ENCODE measurements around the gene ZNF865. TPM values are rescaled to one million over a fixed set of nuclear protein-coding genes. Genes with fewer than 3 reads are reported as not detected.

ZNF865 gene
- total and polyA plus RNA-seq, 2 donors (not counting 1 experiment from before 2014, with no cell fraction given) = 11.3 to 22.7 TPM

DNA sequence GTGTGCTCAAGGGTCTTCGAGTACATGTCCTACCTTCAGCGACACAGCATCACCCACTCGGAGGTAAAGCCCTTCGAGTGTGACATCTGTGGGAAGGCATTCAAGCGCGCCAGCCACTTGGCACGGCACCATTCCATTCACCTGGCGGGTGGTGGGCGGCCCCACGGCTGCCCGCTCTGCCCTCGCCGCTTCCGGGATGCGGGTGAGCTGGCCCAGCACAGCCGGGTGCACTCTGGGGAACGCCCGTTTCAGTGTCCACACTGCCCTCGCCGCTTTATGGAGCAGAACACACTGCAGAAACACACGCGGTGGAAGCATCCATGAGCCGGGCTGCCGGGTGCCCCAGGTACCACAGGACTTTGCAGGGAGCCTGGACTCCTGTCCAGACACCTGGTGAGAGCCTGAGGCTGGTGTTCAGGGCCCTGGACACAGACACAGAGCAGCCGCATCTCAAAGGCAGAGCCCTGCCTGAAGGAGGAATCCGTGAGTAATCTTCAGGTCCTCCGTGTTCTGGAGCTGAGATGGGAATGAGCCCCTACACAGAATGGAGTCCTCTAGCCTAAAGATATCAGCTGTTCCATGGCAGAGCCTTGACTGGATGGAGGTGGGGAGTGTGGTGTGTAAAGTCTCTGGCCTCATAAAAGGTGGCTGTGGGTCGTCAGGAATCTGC, 39.5 kb downstream of the ZNF865 start:
- Mint-ChIP-seq H3K27me3 (no peaks in the 10 kb centered on the region), H3K4me3 (peak overlapping the region; percentile 88), H3K27ac (peak overlapping the region; percentile 98), H3K4me1 (peaks cover 65% of the 10 kb centered on the region), H3K9me3 (ENCODE audit: insufficient read depth) (no peaks in the 10 kb centered on the region)
- Histone ChIP-seq H3K36me3 (replicated peaks in 1 of 2; ENCODE audit: control extremely low read depth in 1 of 2, control insufficient read depth in 1 of 2, extremely low read depth in 1 of 2, insufficient read depth in 2 of 2, low read length in 1 of 2) (peaks cover 0 to 21% of the 10 kb centered on the region in 2 experiments), H3K9me3 (ENCODE audit: control extremely low read depth in 1 of 3, control insufficient read depth in 2 of 3, insufficient read depth in 1 of 3, low read length in 2 of 3) (peaks cover 0 to 7% (median 0%) of the 10 kb centered on the region in 3 donors), H2AFZ (ENCODE audit: insufficient read depth, low read depth, low read length, poor library complexity, severe bottlenecking) (no peak overlapping the region), H4K20me1 (ENCODE audit: control insufficient read depth, insufficient read depth, low read length, poor library complexity, severe bottlenecking) (peaks cover 21% of the 10 kb centered on the region), H3K4me3 (ENCODE audit: control extremely low read depth in 1 of 5, extremely low read depth in 1 of 5, insufficient read depth in 1 of 5, low read depth in 2 of 5, low read length in 4 of 5) (no peak overlapping the region), H3K9ac (ENCODE audit: low read length) (no peak overlapping the region), H3K4me1 (ENCODE audit: control insufficient read depth in 2 of 2, insufficient read depth in 2 of 2, low read length in 2 of 2) (peaks cover 43 to 72% of the 10 kb centered on the region in 2 donors), H3K4me2 (replicated peaks; ENCODE audit: low read depth, low read length, poor library complexity, severe bottlenecking) (peak overlapping the region; percentile 96), H3K27me3 (replicated peaks in 1 of 4; ENCODE audit: control extremely low read depth in 1 of 4, control insufficient read depth in 3 of 4, insufficient read depth in 4 of 4, low read length in 3 of 4) (no peaks in the 10 kb centered on the region), H3K79me2 (ENCODE audit: control insufficient read depth, insufficient read depth, low read length) (peaks cover 42% of the 10 kb centered on the region), H3K27ac (ENCODE audit: low read length in 2 of 2) (peak overlapping the region; percentile 24 to 79)
- CTCF ChIA-PET = interaction anchor here (0.5 to 7.2 kb wide), 3 partner anchors 8 to 10 kb away, joined by 3 to 131 read pairs (median 5); partner anchors contain the start of gene U2AF2
- DNase-seq (no peak), ATAC-seq (ENCODE audit: low read depth) (no peak)
- intact Hi-C loops (cut with micrococcal nuclease) = loop anchor here (5.0 kb wide), 3 partner anchors 32 to 238 kb away; partner anchors contain the start of genes EPN1, UBE2S and ZNF865
- 65% methylated on average over 27 of the region's 28 CpGs for WGBS (ENCODE audit: insufficient coverage)
- TF ChIP-seq EZH2 (IDR thresholded peaks at IDR 0.05; ENCODE audit: borderline replicate concordance, insufficient read depth, low read depth, low read length, poor library complexity, severe bottlenecking) (no peak), CTCF (IDR thresholded peaks at IDR 0.05) (no peak)
- POLR2A ChIA-PET = interaction anchor here (0.6 to 1.8 kb wide), 4 partner anchors 9 to 525 kb away, joined by 3 to 12 read pairs (median 4); partner anchors contain the start of gene U2AF2

- WGBS (ENCODE audit: insufficient coverage) = 68% methylated on average over 5 of the region's 5 CpGs
- TF ChIP-seq EZH2 (IDR thresholded peaks at IDR 0.05; ENCODE audit: borderline replicate concordance, insufficient read depth, low read depth, low read length, poor library complexity, severe bottlenecking) (no peak), CTCF (IDR thresholded peaks at IDR 0.05) (no peak)
- H3K27me3 Mint-ChIP-seq = no peaks in the 10 kb centered on the region
- H3K4me3 ChIP-seq (ENCODE audit: control extremely low read depth in 1 of 5, extremely low read depth in 1 of 5, insufficient read depth in 1 of 5, low read depth in 2 of 5, low read length in 4 of 5) = no peak overlapping the region
- intact Hi-C loops (cut with micrococcal nuclease) = no loop called here
- H3K4me1 Mint-ChIP-seq = peaks cover 66% of the 10 kb centered on the region
- POLR2A ChIA-PET = interaction anchor here (0.7 to 1.8 kb wide), 3 partner anchors 9 to 23 kb away, joined by 4 to 12 read pairs (median 4); partner anchors contain the start of gene U2AF2
- peak overlapping the region; percentile 96 for H3K4me2 ChIP-seq (replicated peaks; ENCODE audit: low read depth, low read length, poor library complexity, severe bottlenecking)
- peak overlapping the region; percentile 89 for H3K27ac Mint-ChIP-seq
- CTCF ChIA-PET = interaction anchor here (0.7 to 7.2 kb wide), 2 partner anchors 10 to 60 kb away, joined by 3 to 131 read pairs; no protein-coding TSS in a partner anchor
- H3K27me3 ChIP-seq (replicated peaks in 1 of 4; ENCODE audit: control extremely low read depth in 1 of 4, control insufficient read depth in 3 of 4, insufficient read depth in 4 of 4, low read length in 3 of 4) = no peaks in the 10 kb centered on the region
- H3K4me1 ChIP-seq (ENCODE audit: control insufficient read depth in 2 of 2, insufficient read depth in 2 of 2, low read length in 2 of 2) = peaks cover 42 to 67% of the 10 kb centered on the region in 2 donors
- H3K27ac ChIP-seq (ENCODE audit: low read length in 2 of 2) = peak overlapping the region in 1 of 2 donors; percentile 24
- peaks cover 21% of the 10 kb centered on the region for H4K20me1 ChIP-seq (ENCODE audit: control insufficient read depth, insufficient read depth, low read length, poor library complexity, severe bottlenecking)
- H3K9me3 ChIP-seq (ENCODE audit: control extremely low read depth in 1 of 3, control insufficient read depth in 2 of 3, insufficient read depth in 1 of 3, low read length in 2 of 3) = peaks cover 0 to 2% (median 0%) of the 10 kb centered on the region in 3 donors
- no peaks in the 10 kb centered on the region for H3K9me3 Mint-ChIP-seq (ENCODE audit: insufficient read depth)
- no peak overlapping the region for H3K9ac ChIP-seq (ENCODE audit: low read length)
- H3K36me3 ChIP-seq (replicated peaks in 1 of 2; ENCODE audit: control extremely low read depth in 1 of 2, control insufficient read depth in 1 of 2, extremely low read depth in 1 of 2, insufficient read depth in 2 of 2, low read length in 1 of 2) = peaks cover 0 to 23% of the 10 kb centered on the region in 2 experiments
- no peak for ATAC-seq (ENCODE audit: low read depth)
- DNase-seq = no peak
- no peak overlapping the region for H2AFZ ChIP-seq (ENCODE audit: insufficient read depth, low read depth, low read length, poor library complexity, severe bottlenecking)
- peak overlapping the region; percentile 88 for H3K4me3 Mint-ChIP-seq
- peaks cover 42% of the 10 kb centered on the region for H3K79me2 ChIP-seq (ENCODE audit: control insufficient read depth, insufficient read depth, low read length)
These were observed 40.0 kb downstream of the ZNF865 start for GRCh38 chr19:55645512-55645881.
